ENCODE data around the gene TRPM1.

TRPM1 gene

GRCh38 chr15:31081588-31082250 lies 19.8 kb downstream of the TRPM1 start:
- Histone ChIP-seq H3K9ac (ENCODE audit: low read depth, low read length) (no peak overlapping the region), H3K27me3 (ENCODE audit: insufficient read depth, low read length) (no peaks in the 10 kb centered on the region), H3K4me3 (ENCODE audit: low read length) (no peak overlapping the region), H3K9me3 (ENCODE audit: insufficient read depth, low read depth, low read length) (no peaks in the 10 kb centered on the region), H3K36me3 (ENCODE audit: insufficient read depth, low read length) (no peaks in the 10 kb centered on the region), H3K27ac (ENCODE audit: low read depth, low read length) (no peak overlapping the region), H3K4me1 (ENCODE audit: insufficient read depth, low read length) (peaks cover 46% of the 10 kb centered on the region)
- WGBS, result 84% methylated on average over 6 of the region's 6 CpGs

- H3K4me3 ChIP-seq (ENCODE audit: low read length), result peak overlapping the region; percentile 49
- H3K4me1 ChIP-seq (ENCODE audit: insufficient read depth, low read length), result peaks cover 53% of the 10 kb centered on the region
- H3K9me3 ChIP-seq (ENCODE audit: insufficient read depth, low read depth, low read length), result no peaks in the 10 kb centered on the region
- H3K27me3 ChIP-seq (ENCODE audit: insufficient read depth, low read length), result no peaks in the 10 kb centered on the region
- peak overlapping the region; percentile 54; the same call in 1 of the 2 replicates for H3K9ac ChIP-seq (ENCODE audit: low read depth, low read length)
- WGBS, result 77% methylated on average over 11 of the region's 11 CpGs
- H3K27ac ChIP-seq (ENCODE audit: low read depth, low read length), result no peak overlapping the region; the same call in 1 of the 2 replicates
- no peaks in the 10 kb centered on the region for H3K36me3 ChIP-seq (ENCODE audit: insufficient read depth, low read length)
These were observed 20.5 kb downstream of the TRPM1 start for GRCh38 chr15:31081056-31081455.

- WGBS, result 11% methylated on average over 19 of the region's 26 CpGs
- Histone ChIP-seq H3K4me3 (ENCODE audit: low read length) (peak overlapping the region; percentile 49), H3K36me3 (ENCODE audit: insufficient read depth, low read length) (no peaks in the 10 kb centered on the region), H3K9me3 (ENCODE audit: insufficient read depth, low read depth, low read length) (no peaks in the 10 kb centered on the region), H3K4me1 (ENCODE audit: insufficient read depth, low read length) (peaks cover 57% of the 10 kb centered on the region), H3K9ac (ENCODE audit: low read depth, low read length) (peak overlapping the region; percentile 54; the same call in 1 of the 2 replicates), H3K27me3 (ENCODE audit: insufficient read depth, low read length) (no peaks in the 10 kb centered on the region), H3K27ac (ENCODE audit: low read depth, low read length) (peak overlapping the region; percentile 92; the same call in 1 of the 2 replicates)
These were observed 20.9 kb downstream of the TRPM1 start for GRCh38 chr15:31080591-31081014.

GRCh38 chr15:31079519-31079918 lies 22.0 kb downstream of the TRPM1 start:
- WGBS, result 46% methylated on average over 2 of the region's 2 CpGs
- Histone ChIP-seq H3K36me3 (ENCODE audit: insufficient read depth, low read length) (no peaks in the 10 kb centered on the region), H3K27ac (ENCODE audit: low read depth, low read length) (peak overlapping the region; percentile 92; the same call in 1 of the 2 replicates), H3K27me3 (ENCODE audit: insufficient read depth, low read length) (no peaks in the 10 kb centered on the region), H3K4me3 (ENCODE audit: low read length) (peak overlapping the region; percentile 38; the same call in 1 of the 2 replicates), H3K4me1 (ENCODE audit: insufficient read depth, low read length) (peaks cover 61% of the 10 kb centered on the region), H3K9me3 (ENCODE audit: insufficient read depth, low read depth, low read length) (no peaks in the 10 kb centered on the region), H3K9ac (ENCODE audit: low read depth, low read length) (peak overlapping the region; percentile 42; the same call in 1 of the 2 replicates)

- no peaks in the 10 kb centered on the region for H3K9me3 ChIP-seq (ENCODE audit: insufficient read depth, low read depth, low read length)
- no peak overlapping the region for H3K9ac ChIP-seq (ENCODE audit: low read depth, low read length)
- peaks cover 61% of the 10 kb centered on the region for H3K4me1 ChIP-seq (ENCODE audit: insufficient read depth, low read length)
- 45% methylated on average over 8 of the region's 8 CpGs for WGBS
- no peaks in the 10 kb centered on the region for H3K27me3 ChIP-seq (ENCODE audit: insufficient read depth, low read length)
- no peak overlapping the region for H3K4me3 ChIP-seq (ENCODE audit: low read length)
- H3K36me3 ChIP-seq (ENCODE audit: insufficient read depth, low read length), result no peaks in the 10 kb centered on the region
- peak overlapping the region; percentile 85; the same call in 1 of the 2 replicates for H3K27ac ChIP-seq (ENCODE audit: low read depth, low read length)
These were observed 23.1 kb downstream of the TRPM1 start for GRCh38 chr15:31078471-31078870.

- WGBS, result 92% methylated on average over 7 of the region's 7 CpGs
These were observed 23.6 kb downstream of the TRPM1 start for GRCh38 chr15:31077941-31078340.

GRCh38 chr15:31077181-31077580 lies 24.3 kb downstream of the TRPM1 start:
- H3K9me3 ChIP-seq (ENCODE audit: insufficient read depth, low read depth, low read length), result no peaks in the 10 kb centered on the region
- WGBS, result 35% methylated on average over 4 of the region's 4 CpGs

More at GRCh38 chr15:31077941-31078340, 23.6 kb downstream of the TRPM1 start:
- Histone ChIP-seq H3K27me3 (ENCODE audit: insufficient read depth, low read length) (no peaks in the 10 kb centered on the region), H3K27ac (ENCODE audit: low read depth, low read length) (no peak overlapping the region), H3K9ac (ENCODE audit: low read depth, low read length) (no peak overlapping the region), H3K36me3 (ENCODE audit: insufficient read depth, low read length) (no peaks in the 10 kb centered on the region), H3K4me1 (ENCODE audit: insufficient read depth, low read length) (peaks cover 61% of the 10 kb centered on the region), H3K4me3 (ENCODE audit: low read length) (no peak overlapping the region), H3K9me3 (ENCODE audit: insufficient read depth, low read depth, low read length) (no peaks in the 10 kb centered on the region)

GRCh38 chr15:31074321-31074720 lies 27.2 kb downstream of the TRPM1 start:
- Histone ChIP-seq H3K27ac (ENCODE audit: low read depth, low read length) (no peak overlapping the region), H3K4me1 (ENCODE audit: insufficient read depth, low read length) (peaks cover 41% of the 10 kb centered on the region), H3K36me3 (ENCODE audit: insufficient read depth, low read length) (no peaks in the 10 kb centered on the region), H3K9me3 (ENCODE audit: insufficient read depth, low read depth, low read length) (no peaks in the 10 kb centered on the region), H3K27me3 (ENCODE audit: insufficient read depth, low read length) (no peaks in the 10 kb centered on the region), H3K4me3 (ENCODE audit: low read length) (no peak overlapping the region), H3K9ac (ENCODE audit: low read depth, low read length) (no peak overlapping the region)

More at GRCh38 chr15:31077181-31077580, 24.3 kb downstream of the TRPM1 start:
- Histone ChIP-seq H3K27me3 (ENCODE audit: insufficient read depth, low read length) (no peaks in the 10 kb centered on the region), H3K4me1 (ENCODE audit: insufficient read depth, low read length) (peaks cover 61% of the 10 kb centered on the region), H3K4me3 (ENCODE audit: low read length) (no peak overlapping the region), H3K27ac (ENCODE audit: low read depth, low read length) (no peak overlapping the region), H3K9ac (ENCODE audit: low read depth, low read length) (no peak overlapping the region), H3K36me3 (ENCODE audit: insufficient read depth, low read length) (no peaks in the 10 kb centered on the region)

- H3K4me3 ChIP-seq (ENCODE audit: low read length), result no peak overlapping the region
- H3K4me1 ChIP-seq (ENCODE audit: insufficient read depth, low read length), result peaks cover 7% of the 10 kb centered on the region
- WGBS, result 93% methylated on average over 2 of the region's 2 CpGs
- H3K27me3 ChIP-seq (ENCODE audit: insufficient read depth, low read length), result no peaks in the 10 kb centered on the region
- no peaks in the 10 kb centered on the region for H3K36me3 ChIP-seq (ENCODE audit: insufficient read depth, low read length)
- H3K9ac ChIP-seq (ENCODE audit: low read depth, low read length), result no peak overlapping the region
- no peak overlapping the region for H3K27ac ChIP-seq (ENCODE audit: low read depth, low read length)
- no peaks in the 10 kb centered on the region for H3K9me3 ChIP-seq (ENCODE audit: insufficient read depth, low read depth, low read length)
These were observed 30.7 kb downstream of the TRPM1 start for GRCh38 chr15:31070867-31071266.

- Histone ChIP-seq H3K4me1 (ENCODE audit: insufficient read depth, low read length) (no peaks in the 10 kb centered on the region), H3K9ac (ENCODE audit: low read depth, low read length) (no peak overlapping the region), H3K4me3 (ENCODE audit: low read length) (no peak overlapping the region), H3K36me3 (ENCODE audit: insufficient read depth, low read length) (no peaks in the 10 kb centered on the region), H3K27ac (ENCODE audit: low read depth, low read length) (no peak overlapping the region), H3K9me3 (ENCODE audit: insufficient read depth, low read depth, low read length) (no peaks in the 10 kb centered on the region), H3K27me3 (ENCODE audit: insufficient read depth, low read length) (no peaks in the 10 kb centered on the region)
- 83% methylated on average over 6 of the region's 6 CpGs for WGBS
These were observed 32.0 kb downstream of the TRPM1 start for GRCh38 chr15:31069360-31070000.

- H3K4me3 ChIP-seq (ENCODE audit: low read length), result no peak overlapping the region
- no peaks in the 10 kb centered on the region for H3K4me1 ChIP-seq (ENCODE audit: insufficient read depth, low read length)
- H3K36me3 ChIP-seq (ENCODE audit: insufficient read depth, low read length), result no peaks in the 10 kb centered on the region
- no peak overlapping the region for H3K27ac ChIP-seq (ENCODE audit: low read depth, low read length)
- H3K27me3 ChIP-seq (ENCODE audit: insufficient read depth, low read length), result no peaks in the 10 kb centered on the region
- 93% methylated on average over 11 of the region's 11 CpGs for WGBS
- no peaks in the 10 kb centered on the region for H3K9me3 ChIP-seq (ENCODE audit: insufficient read depth, low read depth, low read length)
- no peak overlapping the region for H3K9ac ChIP-seq (ENCODE audit: low read depth, low read length)
These were observed 33.5 kb downstream of the TRPM1 start for GRCh38 chr15:31067890-31068603.

Data from HUES64 (cell line).